T follicular helper cell (primary cell): Measurements from ENCODE around the gene MINPP1.
"Not testable (repeated sequence)": the region's sequence is repeated elsewhere in the genome, so short reads cannot be mapped to it uniquely, and the experiment has no call there.

Source experiments
- DNase-seq: peaks from one replicate; pipeline ENCODE4 v3.0.0-alpha.2; 2020; ENCODE audit warnings: low read depth

Gene MINPP1

GRCh38 chr10:87565010-87565409 is 60.3 kb downstream of the MINPP1 start:
- no peak for DNase-seq

GRCh38 chr10:87575851-87576250 is 71.2 kb downstream of the MINPP1 start:
- no peak for DNase-seq

- no peak for DNase-seq
Observed at GRCh38 chr10:87578160-87578841, 73.6 kb downstream of the MINPP1 start.

GRCh38 chr10:87578842-87579401 is 74.2 kb downstream of the MINPP1 start:
- no peak for DNase-seq

GRCh38 chr10:87579563-87579962 is 74.9 kb downstream of the MINPP1 start:
- DNase-seq = no peak

- no peak for DNase-seq
Observed at GRCh38 chr10:87580016-87580415, 75.3 kb downstream of the MINPP1 start.

GRCh38 chr10:87585565-87586514 is 81.1 kb downstream of the MINPP1 start:
- no peak for DNase-seq

- no peak for DNase-seq
Observed at GRCh38 chr10:87589645-87590051, 85.0 kb downstream of the MINPP1 start.

- DNase-seq = no peak
Observed at GRCh38 chr10:87590705-87591588, 86.3 kb downstream of the MINPP1 start.

- DNase-seq = no peak
Observed at GRCh38 chr10:87591589-87591886, 86.8 kb downstream of the MINPP1 start.

GRCh38 chr10:87592920-87593319 is 88.2 kb downstream of the MINPP1 start:
- DNase-seq = not testable (repeated sequence)

GRCh38 chr10:87593702-87594101 is 89.0 kb downstream of the MINPP1 start:
- no peak for DNase-seq

- no peak for DNase-seq
Observed at GRCh38 chr10:87594181-87594580, 89.5 kb downstream of the MINPP1 start.

GRCh38 chr10:87594864-87595263 is 90.2 kb downstream of the MINPP1 start:
- DNase-seq = no peak

GRCh38 chr10:87596351-87596750 is 91.7 kb downstream of the MINPP1 start:
- DNase-seq = no peak

GRCh38 chr10:87598700-87599099 is 94.0 kb downstream of the MINPP1 start:
- DNase-seq = no peak

GRCh38 chr10:87600581-87600980 is 95.9 kb downstream of the MINPP1 start:
- DNase-seq = no peak
